IPS-15b (cell line): ENCODE data around the gene MARCHF10.
A peak's percentile ranks its signal among the peaks of the same experiment; 100 is the strongest.

Source experiments
- H3K27me3 ChIP-seq: one replicate; pipeline ENCODE4 v1.6.1; 2013; ENCODE audit warnings: low read length; ENCODE audit not compliant: control insufficient read depth, insufficient read depth
- H3K36me3 ChIP-seq: one replicate; pipeline ENCODE4 v1.6.1; 2013; ENCODE audit warnings: low read length; ENCODE audit not compliant: control insufficient read depth, insufficient read depth
- H3K4me1 ChIP-seq: one replicate; pipeline ENCODE4 v1.6.1; 2013; ENCODE audit warnings: mild to moderate bottlenecking, low read length; ENCODE audit not compliant: control insufficient read depth, insufficient read depth
- H3K4me3 ChIP-seq: one replicate; pipeline ENCODE4 v1.5.1; 2013; ENCODE audit warnings: low read depth, low read length
- H3K9ac ChIP-seq: one replicate; pipeline ENCODE4 v1.6.1; 2013; ENCODE audit warnings: low read depth, mild to moderate bottlenecking, low read length
- H3K9me3 ChIP-seq: one replicate; pipeline ENCODE4 v1.6.1; 2013; ENCODE audit warnings: mild to moderate bottlenecking, low read length; ENCODE audit not compliant: control insufficient read depth, insufficient read depth

MARCHF10 gene

DNA sequence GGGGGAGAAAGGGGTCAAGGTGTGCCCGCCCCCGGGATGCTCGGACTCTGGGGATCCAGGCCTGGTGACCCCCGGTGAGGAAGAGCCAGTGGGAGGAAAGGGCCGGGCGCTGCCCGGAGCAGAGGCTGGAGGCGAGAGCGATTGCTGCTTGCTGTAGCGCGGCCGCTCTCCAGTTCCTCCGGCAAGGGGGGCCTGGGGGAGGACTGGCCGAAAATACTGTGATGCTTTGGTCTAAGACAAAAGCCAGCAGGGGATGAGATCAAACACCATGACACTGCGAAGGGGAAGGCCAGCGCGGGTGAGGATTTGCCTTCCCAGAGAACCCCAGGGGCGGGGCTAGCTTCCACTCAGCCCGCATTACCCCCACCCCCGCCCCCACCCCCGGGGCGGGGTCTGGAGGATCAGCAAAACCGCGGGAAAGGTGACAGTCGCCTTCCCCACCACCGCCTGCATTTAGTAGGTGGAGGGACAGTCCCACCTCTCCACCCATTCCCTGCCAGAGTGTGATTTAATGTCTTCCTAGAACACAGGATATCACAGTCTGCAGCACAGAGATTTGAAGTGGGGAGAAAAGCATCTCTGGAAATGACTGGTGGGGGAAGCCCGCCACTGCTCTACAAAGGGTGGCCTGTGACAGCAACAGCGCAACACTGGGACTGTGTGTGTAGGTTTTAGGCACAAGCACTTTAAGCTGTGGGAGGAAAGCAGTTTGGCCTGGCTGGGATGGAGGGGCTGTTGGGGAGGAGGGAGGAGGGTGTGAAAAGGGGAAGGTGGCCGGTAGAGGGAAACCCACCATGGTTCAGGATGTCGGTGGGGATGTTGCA, 154.9 kb downstream of the MARCHF10 start:
- Histone ChIP-seq H3K9ac (peak overlapping the region; percentile 14), H3K4me1 (peaks cover 9% of the 10 kb centered on the region), H3K9me3 (no peaks in the 10 kb centered on the region), H3K4me3 (peak overlapping the region; percentile 58), H3K36me3 (no peaks in the 10 kb centered on the region), H3K27me3 (no peaks in the 10 kb centered on the region)

DNA sequence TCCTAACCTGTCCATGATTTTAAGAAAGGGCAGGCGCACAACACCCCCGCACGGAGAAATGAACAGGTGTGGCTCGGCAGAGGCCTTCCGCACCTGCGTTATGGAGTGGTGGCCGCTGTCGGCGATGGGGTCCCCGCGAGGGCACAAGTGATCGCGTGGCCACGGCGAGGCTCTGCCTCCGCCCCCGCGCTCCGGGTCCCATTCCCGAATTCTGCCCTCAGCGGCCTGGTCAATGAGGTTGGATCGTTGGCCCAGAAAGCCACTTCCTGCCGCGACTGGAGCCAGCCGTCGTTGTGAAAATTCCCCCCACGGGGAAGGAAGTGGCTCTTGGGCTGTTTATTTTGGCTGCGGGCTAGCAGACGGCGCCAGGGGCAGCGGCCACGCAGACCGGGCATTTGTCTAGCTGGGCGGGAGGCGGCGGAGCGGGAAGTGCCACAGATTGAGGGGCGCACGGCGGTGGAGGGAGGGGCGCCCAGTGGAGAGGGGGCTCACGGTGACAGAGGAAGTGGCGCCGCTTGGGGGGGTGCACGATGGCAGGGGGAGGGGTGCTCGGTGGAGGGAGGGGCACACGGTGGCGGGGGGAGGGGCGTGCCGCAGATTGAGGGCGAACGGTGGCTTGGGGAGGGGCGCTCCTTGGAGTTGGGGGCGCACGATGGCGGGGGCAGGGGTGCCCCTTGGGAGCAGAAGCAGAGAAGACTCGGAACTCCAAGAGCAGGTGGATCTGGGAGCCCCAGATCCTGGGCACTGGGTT, 155.7 kb downstream of the MARCHF10 start:
- peak overlapping the region; percentile 79 for H3K9ac ChIP-seq
- peaks cover 9% of the 10 kb centered on the region for H3K4me1 ChIP-seq
- no peaks in the 10 kb centered on the region for H3K9me3 ChIP-seq
- no peaks in the 10 kb centered on the region for H3K27me3 ChIP-seq
- no peaks in the 10 kb centered on the region for H3K36me3 ChIP-seq
- peak overlapping the region; percentile 58 for H3K4me3 ChIP-seq
